H1 (cell line): Measurements from ENCODE around the gene PI4KA. TPM values are rescaled to one million over a fixed set of nuclear protein-coding genes. Genes with fewer than 3 reads are reported as not detected.

Source experiments
- BRCA1 ChIP-seq: IDR thresholded peaks from 2 replicates; pipeline ENCODE4 v1.6.1; 2012; ENCODE audit warnings: low read depth, low read length, improper control_type of control experiment
- CBX5 ChIP-seq: fragments of 300-800, 300-1000 bp; sonication (generic); IDR thresholded peaks from 2 replicates; pipeline ENCODE4 v1.7.1; 2016; ENCODE audit warnings: antibody characterized with exemption, low read length, low read depth
- POLR2A ChIP-seq, 2 experiments: IDR thresholded peaks; 1 replicate in 1 of 2; 2 replicates in 1 of 2; pipeline ENCODE4 v1.6.1; 2011; ENCODE audit warnings: low read depth in 2 of 2, low read length in 2 of 2, mild to moderate bottlenecking in 2 of 2; ENCODE audit errors: control extremely low read depth in 1 of 2
- SP4 ChIP-seq: IDR thresholded peaks from 2 replicates; pipeline ENCODE4 v1.6.1; 2012; ENCODE audit warnings: low read length, inconsistent platforms
- TAF7 ChIP-seq: optimal IDR thresholded peaks from 2 replicates; pipeline ENCODE3; 2011; ENCODE audit warnings: low read depth, mild to moderate bottlenecking, inconsistent platforms, low read length, moderate library complexity, borderline replicate concordance
- polyA plus RNA-seq, 7 experiments: library from polyadenylated mRNA; depleted of rRNA in 3 of 7; stranded (reverse) in 5 of 7; unstranded in 2 of 7; fragments of >200 nt in 5 of 7; fragments of 200-250 nt in 2 of 7; gene quantifications; 1 replicate in 5 of 7; 2 replicates in 1 of 7; 4 replicates in 1 of 7; pipeline versions ENCODE4 v1.2.1 to v1.2.3, GENCODE V29; 2011 to 2013; ENCODE audit warnings: missing spikeins in 2 of 7, mixed read lengths in 2 of 7
- total RNA-seq: library from RNA; stranded (reverse); fragmentation: NEBNext Ultra II Directional; extraction: Animal tissue kit (Norgen Biotek cat#: 25700); gene quantifications from 2 replicates; pipeline ENCODE4 v1.2.1, GENCODE V29; 2021
- TF ChIP-seq, protein P1 (sequence below): fragments of 300-600 bp; sonication (generic); IDR thresholded peaks from 2 replicates; pipeline ENCODE4 v1.7.1; 2012; ENCODE audit warnings: low read length, moderate library complexity, mild to moderate bottlenecking, inconsistent platforms; ENCODE audit not compliant: insufficient replicate concordance

The PI4KA gene
- total and polyA plus RNA-seq, 2 of the 8 experiments (the other 6 are each of a cell fraction or from before 2014, with no cell fraction given): 22.5 to 37.7 TPM

DNA sequence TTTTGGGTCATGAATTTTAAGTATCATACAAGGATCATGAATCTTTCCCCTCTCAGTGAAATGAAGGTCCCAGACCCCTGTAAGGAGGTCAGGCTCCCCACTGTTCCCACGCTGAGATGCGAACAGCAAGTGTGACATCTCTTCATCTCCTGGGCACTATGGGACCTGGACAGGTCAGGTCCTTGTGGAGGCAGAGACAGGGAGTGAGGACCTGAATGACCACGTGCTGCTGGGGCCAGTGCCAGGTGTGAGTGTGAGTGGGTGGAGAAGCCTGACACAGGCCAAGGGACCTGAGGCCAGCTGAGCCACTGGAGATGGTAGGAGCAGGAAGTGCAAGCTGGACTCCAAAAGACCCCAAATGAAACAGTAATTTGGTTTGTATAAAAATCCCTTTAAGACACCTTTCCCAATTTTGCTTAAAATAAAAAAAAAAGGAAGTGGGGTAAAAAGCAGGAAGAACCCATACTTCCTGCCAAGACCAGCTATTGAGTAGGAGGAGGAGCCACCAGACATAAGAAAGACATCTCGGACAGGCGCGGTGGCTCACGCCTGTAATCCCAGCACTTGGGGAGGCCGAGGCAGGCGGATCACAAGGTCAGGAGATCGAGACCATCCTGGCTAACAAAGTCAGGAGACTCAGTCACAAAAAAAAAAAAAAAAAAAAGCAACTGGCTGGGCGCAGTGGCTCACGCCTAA, 120.1 kb downstream of the PI4KA start (continued):
- TF ChIP-seq, protein P1, sequence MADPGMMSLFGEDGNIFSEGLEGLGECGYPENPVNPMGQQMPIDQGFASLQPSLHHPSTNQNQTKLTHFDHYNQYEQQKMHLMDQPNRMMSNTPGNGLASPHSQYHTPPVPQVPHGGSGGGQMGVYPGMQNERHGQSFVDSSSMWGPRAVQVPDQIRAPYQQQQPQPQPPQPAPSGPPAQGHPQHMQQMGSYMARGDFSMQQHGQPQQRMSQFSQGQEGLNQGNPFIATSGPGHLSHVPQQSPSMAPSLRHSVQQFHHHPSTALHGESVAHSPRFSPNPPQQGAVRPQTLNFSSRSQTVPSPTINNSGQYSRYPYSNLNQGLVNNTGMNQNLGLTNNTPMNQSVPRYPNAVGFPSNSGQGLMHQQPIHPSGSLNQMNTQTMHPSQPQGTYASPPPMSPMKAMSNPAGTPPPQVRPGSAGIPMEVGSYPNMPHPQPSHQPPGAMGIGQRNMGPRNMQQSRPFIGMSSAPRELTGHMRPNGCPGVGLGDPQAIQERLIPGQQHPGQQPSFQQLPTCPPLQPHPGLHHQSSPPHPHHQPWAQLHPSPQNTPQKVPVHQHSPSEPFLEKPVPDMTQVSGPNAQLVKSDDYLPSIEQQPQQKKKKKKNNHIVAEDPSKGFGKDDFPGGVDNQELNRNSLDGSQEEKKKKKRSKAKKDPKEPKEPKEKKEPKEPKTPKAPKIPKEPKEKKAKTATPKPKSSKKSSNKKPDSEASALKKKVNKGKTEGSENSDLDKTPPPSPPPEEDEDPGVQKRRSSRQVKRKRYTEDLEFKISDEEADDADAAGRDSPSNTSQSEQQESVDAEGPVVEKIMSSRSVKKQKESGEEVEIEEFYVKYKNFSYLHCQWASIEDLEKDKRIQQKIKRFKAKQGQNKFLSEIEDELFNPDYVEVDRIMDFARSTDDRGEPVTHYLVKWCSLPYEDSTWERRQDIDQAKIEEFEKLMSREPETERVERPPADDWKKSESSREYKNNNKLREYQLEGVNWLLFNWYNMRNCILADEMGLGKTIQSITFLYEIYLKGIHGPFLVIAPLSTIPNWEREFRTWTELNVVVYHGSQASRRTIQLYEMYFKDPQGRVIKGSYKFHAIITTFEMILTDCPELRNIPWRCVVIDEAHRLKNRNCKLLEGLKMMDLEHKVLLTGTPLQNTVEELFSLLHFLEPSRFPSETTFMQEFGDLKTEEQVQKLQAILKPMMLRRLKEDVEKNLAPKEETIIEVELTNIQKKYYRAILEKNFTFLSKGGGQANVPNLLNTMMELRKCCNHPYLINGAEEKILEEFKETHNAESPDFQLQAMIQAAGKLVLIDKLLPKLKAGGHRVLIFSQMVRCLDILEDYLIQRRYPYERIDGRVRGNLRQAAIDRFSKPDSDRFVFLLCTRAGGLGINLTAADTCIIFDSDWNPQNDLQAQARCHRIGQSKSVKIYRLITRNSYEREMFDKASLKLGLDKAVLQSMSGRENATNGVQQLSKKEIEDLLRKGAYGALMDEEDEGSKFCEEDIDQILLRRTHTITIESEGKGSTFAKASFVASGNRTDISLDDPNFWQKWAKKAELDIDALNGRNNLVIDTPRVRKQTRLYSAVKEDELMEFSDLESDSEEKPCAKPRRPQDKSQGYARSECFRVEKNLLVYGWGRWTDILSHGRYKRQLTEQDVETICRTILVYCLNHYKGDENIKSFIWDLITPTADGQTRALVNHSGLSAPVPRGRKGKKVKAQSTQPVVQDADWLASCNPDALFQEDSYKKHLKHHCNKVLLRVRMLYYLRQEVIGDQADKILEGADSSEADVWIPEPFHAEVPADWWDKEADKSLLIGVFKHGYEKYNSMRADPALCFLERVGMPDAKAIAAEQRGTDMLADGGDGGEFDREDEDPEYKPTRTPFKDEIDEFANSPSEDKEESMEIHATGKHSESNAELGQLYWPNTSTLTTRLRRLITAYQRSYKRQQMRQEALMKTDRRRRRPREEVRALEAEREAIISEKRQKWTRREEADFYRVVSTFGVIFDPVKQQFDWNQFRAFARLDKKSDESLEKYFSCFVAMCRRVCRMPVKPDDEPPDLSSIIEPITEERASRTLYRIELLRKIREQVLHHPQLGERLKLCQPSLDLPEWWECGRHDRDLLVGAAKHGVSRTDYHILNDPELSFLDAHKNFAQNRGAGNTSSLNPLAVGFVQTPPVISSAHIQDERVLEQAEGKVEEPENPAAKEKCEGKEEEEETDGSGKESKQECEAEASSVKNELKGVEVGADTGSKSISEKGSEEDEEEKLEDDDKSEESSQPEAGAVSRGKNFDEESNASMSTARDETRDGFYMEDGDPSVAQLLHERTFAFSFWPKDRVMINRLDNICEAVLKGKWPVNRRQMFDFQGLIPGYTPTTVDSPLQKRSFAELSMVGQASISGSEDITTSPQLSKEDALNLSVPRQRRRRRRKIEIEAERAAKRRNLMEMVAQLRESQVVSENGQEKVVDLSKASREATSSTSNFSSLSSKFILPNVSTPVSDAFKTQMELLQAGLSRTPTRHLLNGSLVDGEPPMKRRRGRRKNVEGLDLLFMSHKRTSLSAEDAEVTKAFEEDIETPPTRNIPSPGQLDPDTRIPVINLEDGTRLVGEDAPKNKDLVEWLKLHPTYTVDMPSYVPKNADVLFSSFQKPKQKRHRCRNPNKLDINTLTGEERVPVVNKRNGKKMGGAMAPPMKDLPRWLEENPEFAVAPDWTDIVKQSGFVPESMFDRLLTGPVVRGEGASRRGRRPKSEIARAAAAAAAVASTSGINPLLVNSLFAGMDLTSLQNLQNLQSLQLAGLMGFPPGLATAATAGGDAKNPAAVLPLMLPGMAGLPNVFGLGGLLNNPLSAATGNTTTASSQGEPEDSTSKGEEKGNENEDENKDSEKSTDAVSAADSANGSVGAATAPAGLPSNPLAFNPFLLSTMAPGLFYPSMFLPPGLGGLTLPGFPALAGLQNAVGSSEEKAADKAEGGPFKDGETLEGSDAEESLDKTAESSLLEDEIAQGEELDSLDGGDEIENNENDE: no peak
- TF ChIP-seq TAF7 (no peak), SP4 (no peak), BRCA1 (no peak), POLR2A (IDR thresholded peaks at IDR 0.05; ENCODE audit: control extremely low read depth in 1 of 2, low read depth in 2 of 2, low read length in 2 of 2) (no peak), CBX5 (no peak)
